Right lobe of liver (tissue), 6 donors: Measurements from ENCODE around the gene COL17A1. TPM values are rescaled to one million over a fixed set of nuclear protein-coding genes. Genes with fewer than 3 reads are reported as not detected.

ENCODE experiments used
- ATAC-seq, 4 donors: fragments of 200-7000 bp; cut with Tn5 transposase; one replicate each; pipeline ENCODE4 v1.9.1; 2020; ENCODE audit warnings: mild to moderate bottlenecking in 4 of 4, moderate library complexity in 4 of 4
- DNase-seq, 3 donors: peaks; one replicate each; pipeline ENCODE4 v3.0.0-alpha.2; 2020
- H3K27ac ChIP-seq, 3 donors: fragments of 200-600 bp; one replicate each; pipeline ENCODE4 v1.8.0; 2022
- H3K27me3 ChIP-seq, 2 donors: fragments of 200-600 bp; one replicate each; pipeline ENCODE4 v1.8.0; 2022
- H3K36me3 ChIP-seq, 4 donors: fragments of 200-600 bp; sonication (generic) in 1 of 4; one replicate each; pipeline versions ENCODE4 v1.5.1 to v1.8.0; 2017 to 2022; ENCODE audit warnings: control low read depth in 1 of 4
- H3K4me1 ChIP-seq, 4 donors: fragments of 200-600 bp; sonication (generic) in 1 of 4; one replicate each; pipeline versions ENCODE4 v1.5.1 to v1.8.0; 2017 to 2022; ENCODE audit warnings: control low read depth in 1 of 4
- H3K4me3 ChIP-seq, 3 donors: fragments of 200-600 bp; one replicate each; pipeline ENCODE4 v1.8.0; 2022
- H3K9me3 ChIP-seq, 4 donors: fragments of 200-600 bp; sonication (generic) in 1 of 4; one replicate each; pipeline versions ENCODE4 v1.5.1 to v1.8.0; 2017 to 2022; ENCODE audit warnings: control low read depth in 1 of 4
- CTCF ChIP-seq, 4 donors: fragments of 200-600 bp in 3 of 4; fragments of 450-650 bp in 1 of 4; IDR thresholded peaks; one replicate each; pipeline versions ENCODE4 v1.5.1 to v1.8.0; 2016 to 2022; ENCODE audit warnings: antibody characterized with exemption in 4 of 4, mild to moderate bottlenecking in 2 of 4
- POLR2A ChIP-seq: fragments of 450-650 bp; IDR thresholded peaks from one replicate; pipeline ENCODE4 v1.6.1; 2017; ENCODE audit warnings: antibody characterized with exemption, mild to moderate bottlenecking
- WGBS: methylation state at CpG from one replicate; pipeline ENCODE4 v1.1.6; 2018; ENCODE audit warnings: low coverage, low lambda C conversion rate; ENCODE audit not compliant: insufficient coverage; ENCODE audit errors: missing lambda C conversion rate; 5-methylcytosine and 5-hydroxymethylcytosine counted together
- intact Hi-C, 2 donors: fragments of 100-400 bp; cut with DNase I; formaldehyde crosslinking; loops; one replicate each; pipeline versions ENCODE4 v1.11.2 to v1.14.1; 2022
- total RNA-seq, 6 experiments: library from RNA; depleted of rRNA in 2 of 6; stranded (reverse); fragments of >200 nt in 2 of 6; fragmentation: NEBNext Ultra II Directional in 3 of 6; extraction: Animal tissue kit (Norgen Biotek cat#: 25700) in 3 of 6; gene quantifications; one replicate each; pipeline versions ENCODE4 v1.1.0 to v1.2.4, GENCODE V29; 2016 to 2023
- donor health status: DM: no; HTN: yes; CAD: no.
- donor health status: DM: no; HTN: no; CAD: no.
- donor health status: DM: no; HTN: no; CAD: no.
- donor health status: DM: no; HTN: yes; CAD: no.
- donor health status: DM: no; HTN: yes; CAD: no.

COL17A1 gene
- total RNA-seq, 6 experiments from 2014 or later, result 0.11 to 0.12 TPM; not detected in 4

GRCh38 chr10:104043854-104044253 is 41.8 kb downstream of the COL17A1 start:
- DNase-seq, result no peak
- TF ChIP-seq CTCF (IDR thresholded peaks at IDR 0.05), result no peak
- TF ChIP-seq POLR2A, result no peak
- intact Hi-C loops, result loop anchor here in 1 of 2 donors (10.0 kb wide), 1 partner anchor 171 kb away; no protein-coding TSS in a partner anchor
- Histone ChIP-seq H3K4me1 (no peaks in the 10 kb centered on the region), H3K9me3 (no peaks in the 10 kb centered on the region), H3K27me3 (no peaks in the 10 kb centered on the region), H3K4me3 (no peak overlapping the region), H3K36me3 (no peaks in the 10 kb centered on the region), H3K27ac (no peak overlapping the region)
- WGBS, result 76% methylated on average over 4 of the region's 4 CpGs
- no peak for ATAC-seq

GRCh38 chr10:104043185-104043830 is 42.4 kb downstream of the COL17A1 start:
- Histone ChIP-seq H3K36me3 (no peaks in the 10 kb centered on the region), H3K27ac (no peak overlapping the region), H3K4me1 (no peaks in the 10 kb centered on the region), H3K4me3 (no peak overlapping the region), H3K9me3 (no peaks in the 10 kb centered on the region), H3K27me3 (no peaks in the 10 kb centered on the region)
- 73% methylated on average over 7 of the region's 8 CpGs for WGBS
- DNase-seq, result no peak
- no peak for ATAC-seq
- no peak for TF ChIP-seq CTCF (IDR thresholded peaks at IDR 0.05)
- no peak for TF ChIP-seq POLR2A
- intact Hi-C loops, result loop anchor here in 1 of 2 donors (10.0 kb wide), 1 partner anchor 171 kb away; no protein-coding TSS in a partner anchor

- TF ChIP-seq CTCF (IDR thresholded peaks at IDR 0.05), result no peak
- TF ChIP-seq POLR2A, result no peak
- WGBS, result 77% methylated on average over 4 of the region's 14 CpGs
- ATAC-seq, result no peak
- H3K4me1 ChIP-seq, result no peaks in the 10 kb centered on the region
- no peak for DNase-seq
- no peaks in the 10 kb centered on the region for H3K27me3 ChIP-seq
- intact Hi-C loops, result loop anchor here in 1 of 2 donors (10.0 kb wide), 1 partner anchor 173 kb away; no protein-coding TSS in a partner anchor
- H3K36me3 ChIP-seq, result no peaks in the 10 kb centered on the region
- no peak overlapping the region for H3K27ac ChIP-seq
- H3K9me3 ChIP-seq, result no peaks in the 10 kb centered on the region
- H3K4me3 ChIP-seq, result no peak overlapping the region
These were observed 43.7 kb downstream of the COL17A1 start for GRCh38 chr10:104041891-104042535.

GRCh38 chr10:104040862-104041789 is 44.6 kb downstream of the COL17A1 start:
- 27% methylated on average over 3 of the region's 9 CpGs for WGBS
- no peaks in the 10 kb centered on the region for H3K9me3 ChIP-seq
- DNase-seq (no peak), ATAC-seq (no peak)
- H3K27ac ChIP-seq, result no peak overlapping the region
- no peaks in the 10 kb centered on the region for H3K4me1 ChIP-seq
- H3K36me3 ChIP-seq, result no peaks in the 10 kb centered on the region
- TF ChIP-seq POLR2A (no peak), CTCF (IDR thresholded peaks at IDR 0.05) (no peak)
- H3K27me3 ChIP-seq, result no peaks in the 10 kb centered on the region
- intact Hi-C loops, result loop anchor here in 1 of 2 donors (10.0 kb wide), 1 partner anchor 174 kb away; no protein-coding TSS in a partner anchor
- H3K4me3 ChIP-seq, result no peak overlapping the region
